ENCODE measurements around the gene TMTC2.

The TMTC2 gene

DNA sequence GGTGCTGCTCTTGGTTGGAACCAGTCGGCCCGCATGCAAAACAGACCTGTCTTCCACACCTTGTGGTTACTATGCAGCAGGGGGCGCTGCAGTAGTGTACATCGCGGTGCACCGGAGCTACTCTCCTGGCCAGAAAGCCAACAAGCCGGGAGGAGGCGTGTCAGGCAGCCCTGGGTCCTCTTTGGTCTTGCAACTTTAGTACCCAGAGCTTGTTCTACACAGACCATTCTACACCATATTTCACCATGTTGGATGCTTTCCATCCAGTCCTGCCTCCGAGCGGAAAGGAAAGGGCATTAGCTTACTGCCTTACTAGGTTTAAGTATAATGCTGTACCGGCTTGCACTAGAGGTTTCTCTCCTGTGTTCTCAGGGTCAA, 927 bp upstream of the TMTC2 start (continued):
- TF ChIP-seq GFI1B (tag by site-specific recombination; IDR thresholded peaks at IDR 0.05) (no peak), ZNF777 (tag by site-specific recombination; IDR thresholded peaks at IDR 0.05; ENCODE audit: borderline replicate concordance) (no peak), ZNF660 (tag by site-specific recombination; IDR thresholded peaks at IDR 0.05) (peak; percentile 86), ZNF514 (tag by site-specific recombination; IDR thresholded peaks at IDR 0.05) (no peak), ZNF792 (tag by site-specific recombination; IDR thresholded peaks at IDR 0.05) (no peak), SETDB1 (IDR thresholded peaks at IDR 0.05; ENCODE audit: insufficient read length, low read length) (no peak), ZNF274 (IDR thresholded peaks at IDR 0.05; ENCODE audit: low read length) (no peak), ZNF274 (tag by site-specific recombination; IDR thresholded peaks at IDR 0.05; ENCODE audit: borderline replicate concordance) (no peak), ZNF830 (tag by site-specific recombination; IDR thresholded peaks at IDR 0.05; ENCODE audit: low read depth) (no peak), ZNF654 (tag by site-specific recombination; IDR thresholded peaks at IDR 0.05; ENCODE audit: low read depth) (peak; percentile 92), ZNF223 (tag by site-specific recombination; IDR thresholded peaks at IDR 0.05) (peak; percentile 91), ZBTB1 (tag by site-specific recombination; IDR thresholded peaks at IDR 0.05) (no peak), ZNF121 (tag by site-specific recombination; IDR thresholded peaks at IDR 0.05) (peak; percentile 29; the same call in 1 of the 2 replicates), ZFP37 (tag by site-specific recombination; IDR thresholded peaks at IDR 0.05) (no peak), ZNF211 (tag by site-specific recombination; IDR thresholded peaks at IDR 0.05; ENCODE audit: low read depth) (no peak), ZNF214 (tag by site-specific recombination; IDR thresholded peaks at IDR 0.05; ENCODE audit: borderline replicate concordance) (no peak), ZNF76 (tag by site-specific recombination; IDR thresholded peaks at IDR 0.05; ENCODE audit: borderline replicate concordance, low read depth) (no peak), ZNF596 (tag by site-specific recombination; IDR thresholded peaks at IDR 0.05) (no peak), KLF10 (tag by site-specific recombination; IDR thresholded peaks at IDR 0.05) (no peak; the same call in 1 of the 2 replicates), ZNF561 (tag by site-specific recombination; IDR thresholded peaks at IDR 0.05; ENCODE audit: borderline replicate concordance) (peak; percentile 26; the same call in 1 of the 2 replicates), ZNF501 (tag by site-specific recombination; IDR thresholded peaks at IDR 0.05) (0 out of 2 replicates have a peak, but pooled peaks have one; percentile 31), ZNF335 (tag by site-specific recombination; conservative IDR thresholded peaks at IDR 0.05) (peak; percentile 92; the same call in 1 of the 2 replicates), ZNF37A (tag by site-specific recombination; IDR thresholded peaks at IDR 0.05) (no peak), HOXC10 (CRISPR knock-in tag; IDR thresholded peaks at IDR 0.05) (no peak), ZNF776 (tag by site-specific recombination; IDR thresholded peaks at IDR 0.05; ENCODE audit: borderline replicate concordance) (no peak), ZNF394 (tag by site-specific recombination; IDR thresholded peaks at IDR 0.05; ENCODE audit: borderline replicate concordance) (peak; percentile 91), KLF9 (tag by site-specific recombination; IDR thresholded peaks at IDR 0.05; ENCODE audit: low read depth) (peak; percentile 80), ZSCAN30 (tag by site-specific recombination; IDR thresholded peaks at IDR 0.05) (peak; percentile 83; the same call in 1 of the 2 replicates)
- TF ChIP-seq, protein P1, sequence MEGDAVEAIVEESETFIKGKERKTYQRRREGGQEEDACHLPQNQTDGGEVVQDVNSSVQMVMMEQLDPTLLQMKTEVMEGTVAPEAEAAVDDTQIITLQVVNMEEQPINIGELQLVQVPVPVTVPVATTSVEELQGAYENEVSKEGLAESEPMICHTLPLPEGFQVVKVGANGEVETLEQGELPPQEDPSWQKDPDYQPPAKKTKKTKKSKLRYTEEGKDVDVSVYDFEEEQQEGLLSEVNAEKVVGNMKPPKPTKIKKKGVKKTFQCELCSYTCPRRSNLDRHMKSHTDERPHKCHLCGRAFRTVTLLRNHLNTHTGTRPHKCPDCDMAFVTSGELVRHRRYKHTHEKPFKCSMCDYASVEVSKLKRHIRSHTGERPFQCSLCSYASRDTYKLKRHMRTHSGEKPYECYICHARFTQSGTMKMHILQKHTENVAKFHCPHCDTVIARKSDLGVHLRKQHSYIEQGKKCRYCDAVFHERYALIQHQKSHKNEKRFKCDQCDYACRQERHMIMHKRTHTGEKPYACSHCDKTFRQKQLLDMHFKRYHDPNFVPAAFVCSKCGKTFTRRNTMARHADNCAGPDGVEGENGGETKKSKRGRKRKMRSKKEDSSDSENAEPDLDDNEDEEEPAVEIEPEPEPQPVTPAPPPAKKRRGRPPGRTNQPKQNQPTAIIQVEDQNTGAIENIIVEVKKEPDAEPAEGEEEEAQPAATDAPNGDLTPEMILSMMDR (tag by site-specific recombination; IDR thresholded peaks at IDR 0.05), result peak; percentile 94
- TF ChIP-seq, protein P2, sequence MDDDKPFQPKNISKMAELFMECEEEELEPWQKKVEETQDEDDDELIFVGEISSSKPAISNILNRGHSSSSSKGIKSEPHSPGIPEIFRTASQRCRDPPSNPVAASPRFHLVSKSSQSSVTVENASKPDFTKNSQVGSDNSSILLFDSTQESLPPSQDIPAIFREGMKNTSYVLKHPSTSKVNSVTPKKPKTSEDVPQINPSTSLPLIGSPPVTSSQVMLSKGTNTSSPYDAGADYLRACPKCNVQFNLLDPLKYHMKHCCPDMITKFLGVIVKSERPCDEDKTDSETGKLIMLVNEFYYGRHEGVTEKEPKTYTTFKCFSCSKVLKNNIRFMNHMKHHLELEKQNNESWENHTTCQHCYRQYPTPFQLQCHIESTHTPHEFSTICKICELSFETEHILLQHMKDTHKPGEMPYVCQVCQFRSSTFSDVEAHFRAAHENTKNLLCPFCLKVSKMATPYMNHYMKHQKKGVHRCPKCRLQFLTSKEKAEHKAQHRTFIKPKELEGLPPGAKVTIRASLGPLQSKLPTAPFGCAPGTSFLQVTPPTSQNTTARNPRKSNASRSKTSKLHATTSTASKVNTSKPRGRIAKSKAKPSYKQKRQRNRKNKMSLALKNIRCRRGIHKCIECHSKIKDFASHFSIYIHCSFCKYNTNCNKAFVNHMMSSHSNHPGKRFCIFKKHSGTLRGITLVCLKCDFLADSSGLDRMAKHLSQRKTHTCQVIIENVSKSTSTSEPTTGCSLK (tag by site-specific recombination; IDR thresholded peaks at IDR 0.05), result no peak
- TF ChIP-seq, protein P3, sequence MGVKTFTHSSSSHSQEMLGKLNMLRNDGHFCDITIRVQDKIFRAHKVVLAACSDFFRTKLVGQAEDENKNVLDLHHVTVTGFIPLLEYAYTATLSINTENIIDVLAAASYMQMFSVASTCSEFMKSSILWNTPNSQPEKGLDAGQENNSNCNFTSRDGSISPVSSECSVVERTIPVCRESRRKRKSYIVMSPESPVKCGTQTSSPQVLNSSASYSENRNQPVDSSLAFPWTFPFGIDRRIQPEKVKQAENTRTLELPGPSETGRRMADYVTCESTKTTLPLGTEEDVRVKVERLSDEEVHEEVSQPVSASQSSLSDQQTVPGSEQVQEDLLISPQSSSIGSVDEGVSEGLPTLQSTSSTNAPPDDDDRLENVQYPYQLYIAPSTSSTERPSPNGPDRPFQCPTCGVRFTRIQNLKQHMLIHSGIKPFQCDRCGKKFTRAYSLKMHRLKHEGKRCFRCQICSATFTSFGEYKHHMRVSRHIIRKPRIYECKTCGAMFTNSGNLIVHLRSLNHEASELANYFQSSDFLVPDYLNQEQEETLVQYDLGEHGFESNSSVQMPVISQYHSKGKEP (tag by site-specific recombination; IDR thresholded peaks at IDR 0.05), result no peak
